Stomach (tissue), 9 donors: ENCODE measurements around the gene DZIP3. TPM values are rescaled to one million over a fixed set of nuclear protein-coding genes. Genes with fewer than 3 reads are reported as not detected.
"Not testable (repeated sequence)": the region's sequence is repeated elsewhere in the genome, so short reads cannot be mapped to it uniquely, and the experiment has no call there.

Source experiments
- DNase-seq, 2 donors: peaks; one replicate each; pipeline versions ENCODE4 v3.0.0 to v3.0.0-alpha.2; 2013 to 2019
- H3K27ac ChIP-seq, 5 donors: fragments of 200-600 bp in 4 of 5; sonication (generic) in 4 of 5; one replicate each; pipeline ENCODE4 v1.5.1; 2013 to 2019; ENCODE audit warnings: mild to moderate bottlenecking in 1 of 5, moderate library complexity in 1 of 5
- H3K27me3 ChIP-seq, 3 donors: fragments of 200-600 bp; sonication (generic); one replicate each; pipeline ENCODE4 v1.5.1; 2017 to 2019; ENCODE audit warnings: mixed run types in 1 of 3
- H3K36me3 ChIP-seq, 4 donors: fragments of 200-600 bp; sonication (generic); 1 replicate in 3 of 4; 2 replicates in 1 of 4; pipeline ENCODE4 v1.5.1; 2016 to 2019
- H3K4me1 ChIP-seq, 4 donors: fragments of 200-600 bp; sonication (generic); one replicate each; pipeline ENCODE4 v1.5.1; 2016 to 2019
- H3K4me3 ChIP-seq, 4 donors: fragments of 200-600 bp; sonication (generic) in 3 of 4; one replicate each; pipeline ENCODE4 v1.5.1; 2016 to 2019; ENCODE audit warnings: mild to moderate bottlenecking in 1 of 4
- H3K9me3 ChIP-seq, 4 donors: fragments of 200-600 bp; sonication (generic); one replicate each; pipeline ENCODE4 v1.5.1; 2016 to 2019
- EP300 ChIP-seq: sonication (generic); formaldehyde crosslinking; IDR thresholded peaks from one replicate; pipeline ENCODE4 v1.6.1; 2017; ENCODE audit warnings: antibody characterized with exemption
- POLR2A ChIP-seq, 4 donors: fragments of 450-650 bp; IDR thresholded peaks; one replicate each; pipeline ENCODE4 v1.6.1; 2016; ENCODE audit warnings: antibody characterized with exemption in 4 of 4, control low read depth in 2 of 4, mild to moderate bottlenecking in 1 of 4, moderate library complexity in 1 of 4
- POLR2AphosphoS5 ChIP-seq, 3 donors: sonication (generic); formaldehyde crosslinking; IDR thresholded peaks; one replicate each; pipeline ENCODE4 v1.6.1; 2016; ENCODE audit warnings: antibody characterized with exemption in 3 of 3
- WGBS, 5 donors: extraction: QIAGEN DNeasy Blood & Tissue Kit in 3 of 5; methylation state at CpG; one replicate each; pipeline versions ENCODE4 v1.1.5 to v1.1.7; 2013 to 2018; 5-methylcytosine and 5-hydroxymethylcytosine counted together
- intact Hi-C: fragments of 100-400 bp; cut with DNase I; formaldehyde crosslinking; loops from one replicate; pipeline ENCODE4 v1.15.1; 2023; ENCODE audit warnings: low total_unique reads
- polyA plus RNA-seq, 3 donors: library from polyadenylated mRNA; stranded (reverse); fragments of 200-250 nt; gene quantifications; one replicate each; pipeline ENCODE4 v1.2.3, GENCODE V29; 2013
- total RNA-seq, 5 donors: library from RNA; depleted of rRNA; stranded (reverse); fragments of >200 nt; gene quantifications; one replicate each; pipeline versions ENCODE4 v1.1.0 to v1.2.3, GENCODE V29; 2014 to 2016
- TF ChIP-seq, protein P1 (sequence below), 7 experiments: fragments of 450-650 bp in 4 of 7; fragments of 200-600 bp in 3 of 7; sonication (generic) in 3 of 7; IDR thresholded peaks; one replicate each; pipeline ENCODE4 v1.5.1; 2016 to 2019; ENCODE audit warnings: antibody characterized with exemption in 7 of 7, control low read depth in 2 of 7, mild to moderate bottlenecking in 1 of 7
- donor health status: healthy with polysubstance abuse.
- donor health status: Bipolar disorder and iron deficiency.
- donor health status: healthy.

The DZIP3 gene
- total and polyA plus RNA-seq, 8 donors: 1.2 to 28.6 (median 4.2) TPM

DNA sequence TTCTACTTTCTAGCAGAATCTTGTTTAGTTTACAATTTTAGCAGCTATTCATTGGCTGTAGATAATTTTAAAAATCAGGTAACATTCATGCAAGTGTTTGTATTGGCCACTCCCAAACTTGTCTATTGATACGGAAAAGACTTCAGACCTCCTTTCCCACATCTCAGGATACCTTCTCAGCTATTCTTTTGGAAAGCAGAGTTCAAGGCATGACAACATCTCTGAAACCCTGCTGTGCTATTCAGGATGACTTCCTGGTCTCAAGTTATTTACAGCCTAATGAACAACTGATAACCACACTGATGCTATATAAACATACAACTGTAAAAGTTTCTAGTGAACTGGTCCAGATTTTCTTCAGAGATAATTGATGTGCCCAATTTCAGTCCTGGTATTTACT lies 55.8 kb downstream of the DZIP3 start:
- Histone ChIP-seq H3K27me3 (no peaks in the 10 kb centered on the region), H3K4me1 (no peaks in the 10 kb centered on the region), H3K9me3 (no peaks in the 10 kb centered on the region), H3K4me3 (no peak overlapping the region), H3K27ac (no peak overlapping the region), H3K36me3 (peaks cover 0 to 49% (median 21%) of the 10 kb centered on the region in 4 donors)
- intact Hi-C loops: no loop called here
- WGBS, 5 donors: 61 to 91% (median 70%) methylated on average over 1 of the region's 1 CpG
- TF ChIP-seq EP300 (no peak), POLR2AphosphoS5 (IDR thresholded peaks at IDR 0.05) (no peak), POLR2A (IDR thresholded peaks at IDR 0.05) (no peak)
- TF ChIP-seq, protein P1, sequence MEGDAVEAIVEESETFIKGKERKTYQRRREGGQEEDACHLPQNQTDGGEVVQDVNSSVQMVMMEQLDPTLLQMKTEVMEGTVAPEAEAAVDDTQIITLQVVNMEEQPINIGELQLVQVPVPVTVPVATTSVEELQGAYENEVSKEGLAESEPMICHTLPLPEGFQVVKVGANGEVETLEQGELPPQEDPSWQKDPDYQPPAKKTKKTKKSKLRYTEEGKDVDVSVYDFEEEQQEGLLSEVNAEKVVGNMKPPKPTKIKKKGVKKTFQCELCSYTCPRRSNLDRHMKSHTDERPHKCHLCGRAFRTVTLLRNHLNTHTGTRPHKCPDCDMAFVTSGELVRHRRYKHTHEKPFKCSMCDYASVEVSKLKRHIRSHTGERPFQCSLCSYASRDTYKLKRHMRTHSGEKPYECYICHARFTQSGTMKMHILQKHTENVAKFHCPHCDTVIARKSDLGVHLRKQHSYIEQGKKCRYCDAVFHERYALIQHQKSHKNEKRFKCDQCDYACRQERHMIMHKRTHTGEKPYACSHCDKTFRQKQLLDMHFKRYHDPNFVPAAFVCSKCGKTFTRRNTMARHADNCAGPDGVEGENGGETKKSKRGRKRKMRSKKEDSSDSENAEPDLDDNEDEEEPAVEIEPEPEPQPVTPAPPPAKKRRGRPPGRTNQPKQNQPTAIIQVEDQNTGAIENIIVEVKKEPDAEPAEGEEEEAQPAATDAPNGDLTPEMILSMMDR (IDR thresholded peaks at IDR 0.05): no peak
- DNase-seq: no peak

DNA sequence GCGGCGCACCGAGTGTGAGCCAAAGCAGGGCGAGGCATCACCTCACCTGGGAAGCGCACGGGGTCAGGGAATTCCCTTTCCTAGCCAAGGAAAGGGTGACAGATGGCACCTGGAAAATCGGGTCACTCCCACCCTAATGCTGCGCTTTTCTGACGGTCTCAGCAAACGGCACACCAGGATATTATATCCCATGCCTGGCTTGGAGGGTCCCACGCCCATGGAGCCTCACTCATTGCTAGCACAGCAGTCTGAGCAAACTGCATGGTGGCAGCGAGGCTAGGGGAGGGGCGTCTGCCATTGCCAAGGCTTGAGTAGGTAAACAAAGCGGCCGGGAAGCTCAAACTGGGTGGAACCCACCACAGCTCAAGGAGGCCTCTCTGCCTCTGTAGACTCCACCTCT lies 66.1 kb downstream of the DZIP3 start:
- not testable (repeated sequence) for DNase-seq

DNA sequence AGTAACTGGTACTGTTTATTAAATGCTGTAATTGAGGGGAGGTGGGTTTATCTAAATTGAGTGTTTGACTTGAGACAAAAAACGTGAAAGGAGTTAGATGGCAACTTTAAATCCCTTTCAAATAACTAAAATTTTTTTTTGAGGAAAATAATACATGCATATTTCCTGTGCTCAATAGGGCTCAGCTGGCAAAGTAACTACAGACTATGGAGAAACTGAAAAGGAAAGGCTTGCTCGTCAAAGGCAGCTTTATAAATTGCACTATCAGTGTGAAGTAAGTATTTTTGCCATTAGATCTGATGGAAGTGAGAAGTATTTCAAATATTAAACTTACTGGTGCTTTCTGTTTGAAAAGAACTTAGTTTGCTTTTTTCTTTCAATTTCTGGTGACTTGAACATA lies 72.2 kb downstream of the DZIP3 start:
- Histone ChIP-seq H3K27me3 (no peaks in the 10 kb centered on the region), H3K4me1 (no peaks in the 10 kb centered on the region), H3K9me3 (no peaks in the 10 kb centered on the region), H3K27ac (no peak overlapping the region), H3K4me3 (no peak overlapping the region), H3K36me3 (peaks cover 0 to 13% (median 8%) of the 10 kb centered on the region in 4 donors)
- DNase-seq: no peak
- intact Hi-C loops: loop anchor here (5.0 kb wide), 1 partner anchor 256 kb away; no protein-coding TSS in a partner anchor
- TF ChIP-seq POLR2A (IDR thresholded peaks at IDR 0.05) (no peak), EP300 (no peak), POLR2AphosphoS5 (IDR thresholded peaks at IDR 0.05) (no peak)
- TF ChIP-seq, protein P1 (IDR thresholded peaks at IDR 0.05): no peak
- WGBS, 5 donors: 35 to 58% (median 46%) methylated on average over 2 of the region's 2 CpGs

More for the DNA sequence above, 66.1 kb downstream of the DZIP3 start:
- H3K36me3 ChIP-seq: peaks cover 0 to 24% (median 9%) of the 10 kb centered on the region in 4 donors
- H3K4me1 ChIP-seq, H3K27me3 ChIP-seq, H3K4me3 ChIP-seq, H3K9me3 ChIP-seq, intact Hi-C loops, H3K27ac ChIP-seq: not testable (repeated sequence)
- WGBS, 5 donors: 97 to 99% (median 98%) methylated on average over 10 to 15 of the region's 15 CpGs

DNA sequence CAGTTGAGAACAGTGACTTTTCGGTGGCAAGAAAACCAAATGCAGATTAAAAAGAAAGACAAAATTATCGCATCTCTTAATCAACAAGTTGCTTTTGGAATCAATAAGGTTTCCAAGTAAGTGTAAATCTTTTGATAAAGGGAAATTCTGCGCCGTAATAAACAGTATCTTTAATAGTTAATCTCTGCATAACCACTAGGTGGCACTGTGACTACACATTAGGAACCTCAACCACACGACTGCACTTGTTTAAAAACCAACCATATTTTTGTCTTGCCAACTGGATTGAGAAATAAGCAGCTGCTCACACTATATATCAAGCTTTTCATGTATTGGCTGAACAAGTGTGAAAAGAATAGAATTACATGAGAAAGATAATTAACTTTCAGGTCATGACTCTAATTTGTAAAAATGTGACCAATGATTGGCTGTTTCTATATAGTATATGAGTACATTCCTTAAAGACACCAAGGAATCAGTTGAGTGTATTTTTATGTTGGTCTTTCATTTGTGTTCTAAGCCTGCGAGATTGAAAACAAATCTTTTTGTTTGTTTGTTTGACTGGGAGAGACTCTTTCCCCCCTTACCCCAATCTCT lies 72.7 kb downstream of the DZIP3 start:
- intact Hi-C loops: loop anchor here (5.0 kb wide), 1 partner anchor 255 kb away; no protein-coding TSS in a partner anchor
- no peaks in the 10 kb centered on the region for H3K4me1 ChIP-seq
- no peaks in the 10 kb centered on the region for H3K9me3 ChIP-seq
- H3K36me3 ChIP-seq: peaks cover 0 to 13% (median 8%) of the 10 kb centered on the region in 4 donors
- TF ChIP-seq, protein P1 (IDR thresholded peaks at IDR 0.05): peak in 5 of 7 experiments; percentile 55 to 86 (median 70)
- TF ChIP-seq POLR2A (IDR thresholded peaks at IDR 0.05): no peak
- H3K27ac ChIP-seq: no peak overlapping the region
- peak in 1 of 2 donors; percentile 90 for DNase-seq
- H3K27me3 ChIP-seq: no peaks in the 10 kb centered on the region
- H3K4me3 ChIP-seq: no peak overlapping the region
- 11 to 13% (median 13%) methylated on average over 6 of the region's 6 CpGs for WGBS, 5 donors

DNA sequence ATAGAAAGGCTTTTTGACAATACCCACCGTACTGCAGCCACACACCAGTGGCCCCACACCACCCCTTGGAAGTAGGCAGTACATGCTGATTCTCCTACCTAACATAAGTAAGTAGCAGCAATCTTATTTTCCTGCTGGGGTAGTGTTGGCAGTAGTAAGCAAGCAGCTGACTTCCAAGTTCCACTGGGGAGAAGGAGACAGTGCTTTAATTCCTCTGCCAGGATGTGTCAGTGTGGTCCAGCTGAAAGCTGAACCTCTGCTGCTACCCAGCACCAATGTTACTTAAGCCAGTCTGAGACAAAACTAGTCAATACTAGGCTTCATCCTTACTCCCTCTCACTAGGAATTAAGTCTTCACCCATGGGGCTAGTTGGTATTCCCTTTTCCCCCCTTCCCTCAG lies 74.7 kb downstream of the DZIP3 start:
- H3K4me1 ChIP-seq: no peaks in the 10 kb centered on the region
- no peak overlapping the region for H3K27ac ChIP-seq
- WGBS, 5 donors: 86 to 96% (median 93%) methylated on average over 1 of the region's 1 CpG
- no peak overlapping the region for H3K4me3 ChIP-seq
- DNase-seq: no peak
- TF ChIP-seq, protein P1 (IDR thresholded peaks at IDR 0.05): no peak
- TF ChIP-seq EP300 (no peak), POLR2AphosphoS5 (IDR thresholded peaks at IDR 0.05) (no peak), POLR2A (IDR thresholded peaks at IDR 0.05) (no peak)
- H3K36me3 ChIP-seq: peaks cover 0 to 13% (median 8%) of the 10 kb centered on the region in 4 donors
- intact Hi-C loops: loop anchor here (5.0 kb wide), 1 partner anchor 253 kb away; no protein-coding TSS in a partner anchor
- H3K27me3 ChIP-seq: no peaks in the 10 kb centered on the region
- no peaks in the 10 kb centered on the region for H3K9me3 ChIP-seq
